HAP-1 (cell line): Measurements from ENCODE around the gene SLC10A3.

Source experiments
- DNase-seq, 2 experiments: peaks; one replicate each; pipeline ENCODE4 v3.0.0-alpha.2; 2016 to 2020; ENCODE audit warnings: low spot score in 2 of 2
- H3K27me3 ChIP-seq: fragments of 250-450 bp; sonication (Bioruptor Pico); 2 replicates; pipeline ENCODE4 v1.5.1; 2020; ENCODE audit warnings: low read depth, mild to moderate bottlenecking, moderate library complexity
- H3K36me3 ChIP-seq: fragments of 250-450 bp; sonication (Bioruptor Pico); replicated peaks from 2 replicates; pipeline ENCODE4 v1.5.1; 2020; ENCODE audit warnings: mild to moderate bottlenecking
- H3K4me1 ChIP-seq: fragments of 250-450 bp; sonication (Bioruptor Pico); 2 replicates; pipeline ENCODE4 v1.5.1; 2020; ENCODE audit warnings: mild to moderate bottlenecking
- H3K4me3 ChIP-seq: fragments of 250-450 bp; sonication (Bioruptor Pico); 2 replicates; pipeline ENCODE4 v1.5.1; 2020; ENCODE audit warnings: mild to moderate bottlenecking, moderate library complexity
- H3K9me3 ChIP-seq: fragments of 250-450 bp; sonication (Bioruptor Pico); 2 replicates; pipeline ENCODE4 v1.5.1; 2020; ENCODE audit warnings: mild to moderate bottlenecking, moderate library complexity
- in situ Hi-C: fragments of 300-500 bp; cut with MboI; formaldehyde crosslinking; loops from 3 replicates; pipeline ENCODE4 v1.14.3; 2020; ENCODE audit warnings: low sequenced_read_pairs, inconsistent platforms, mixed read lengths

The SLC10A3 gene

GRCh38 chrX:154471839-154472684 lies 18.4 kb downstream of the SLC10A3 start:
- no peak overlapping the region for H3K4me3 ChIP-seq
- no peaks in the 10 kb centered on the region for H3K9me3 ChIP-seq
- no peaks in the 10 kb centered on the region for H3K27me3 ChIP-seq
- no peaks in the 10 kb centered on the region for H3K4me1 ChIP-seq
- DNase-seq, result no peak
- H3K36me3 ChIP-seq, result peaks cover 57% of the 10 kb centered on the region
- in situ Hi-C loops, result no loop called here

DNA sequence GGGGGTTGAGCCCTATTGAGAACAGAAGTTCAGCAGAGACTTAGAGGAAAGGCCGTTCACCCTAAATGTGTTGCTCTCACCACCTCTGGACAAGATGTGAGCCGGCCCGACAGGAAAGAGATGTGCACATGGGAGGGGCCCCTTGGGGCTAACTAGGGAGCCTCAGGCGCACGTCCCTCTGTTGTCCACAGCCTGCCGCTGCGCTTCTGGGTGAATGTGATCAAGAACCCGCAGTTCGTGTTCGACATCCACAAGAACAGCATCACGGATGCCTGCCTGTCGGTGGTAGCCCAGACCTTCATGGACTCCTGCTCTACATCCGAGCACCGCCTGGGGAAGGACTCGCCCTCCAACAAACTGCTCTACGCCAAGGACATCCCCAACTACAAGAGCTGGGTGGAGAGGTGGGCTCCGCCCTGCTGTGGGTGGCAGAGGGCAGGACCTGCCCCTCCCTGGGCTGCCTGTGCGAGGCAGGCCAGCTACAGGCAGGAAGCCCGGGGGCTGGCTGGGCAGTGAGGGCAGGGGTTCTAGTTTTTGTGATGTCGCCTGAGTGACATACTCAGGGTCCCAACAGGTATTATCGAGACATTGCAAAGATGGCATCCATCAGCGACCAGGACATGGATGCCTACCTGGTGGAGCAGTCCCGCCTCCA lies 19.4 kb downstream of the SLC10A3 start:
- DNase-seq, result no peak
- Histone ChIP-seq H3K4me1 (no peaks in the 10 kb centered on the region), H3K27me3 (no peaks in the 10 kb centered on the region), H3K36me3 (peaks cover 65% of the 10 kb centered on the region), H3K4me3 (no peak overlapping the region), H3K9me3 (no peaks in the 10 kb centered on the region)
- in situ Hi-C loops, result no loop called here

DNA sequence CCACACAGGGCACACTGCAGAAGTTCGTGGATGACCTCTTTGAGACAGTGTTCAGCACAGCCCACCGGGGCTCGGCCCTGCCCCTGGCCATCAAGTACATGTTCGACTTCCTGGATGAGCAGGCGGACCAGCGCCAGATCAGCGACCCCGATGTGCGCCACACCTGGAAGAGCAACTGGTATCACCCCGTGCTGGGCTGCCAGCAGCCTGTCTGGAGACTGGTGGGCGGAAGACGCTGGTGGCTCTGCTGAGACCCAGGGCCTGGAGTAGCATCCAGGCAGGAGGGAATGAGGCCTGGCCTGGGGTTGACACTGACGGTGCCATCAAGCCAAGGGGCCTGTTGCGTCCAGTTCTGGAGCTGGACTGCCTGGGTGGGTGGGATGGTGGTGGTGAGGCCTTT lies 20.0 kb downstream of the SLC10A3 start:
- in situ Hi-C loops, result no loop called here
- H3K36me3 ChIP-seq, result peaks cover 71% of the 10 kb centered on the region
- H3K9me3 ChIP-seq, result no peaks in the 10 kb centered on the region
- H3K4me1 ChIP-seq, result no peaks in the 10 kb centered on the region
- no peak for DNase-seq
- H3K4me3 ChIP-seq, result no peak overlapping the region
- H3K27me3 ChIP-seq, result no peaks in the 10 kb centered on the region

DNA sequence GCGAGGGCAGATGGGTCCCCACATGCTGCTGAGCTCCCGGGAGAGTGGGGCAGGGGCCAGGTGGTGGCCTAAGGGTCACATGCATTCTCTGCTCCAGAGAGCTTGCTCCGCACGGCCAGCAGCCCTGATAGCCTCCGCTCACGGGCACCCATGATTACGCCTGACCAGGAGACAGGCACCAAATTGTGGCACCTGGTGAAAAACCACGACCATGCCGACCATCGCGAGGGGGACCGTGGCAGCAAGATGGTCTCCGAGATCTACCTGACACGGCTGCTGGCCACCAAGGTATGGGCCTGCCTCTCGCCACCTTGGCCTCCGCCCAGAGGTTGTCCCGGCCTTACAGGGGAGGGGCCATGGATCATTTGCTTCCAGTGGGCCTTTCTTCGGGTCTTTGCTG lies 20.5 kb downstream of the SLC10A3 start:
- H3K36me3 ChIP-seq, result peaks cover 77% of the 10 kb centered on the region
- no peak for DNase-seq
- in situ Hi-C loops, result no loop called here
- H3K27me3 ChIP-seq, result no peaks in the 10 kb centered on the region
- no peaks in the 10 kb centered on the region for H3K9me3 ChIP-seq
- no peak overlapping the region for H3K4me3 ChIP-seq
- no peaks in the 10 kb centered on the region for H3K4me1 ChIP-seq

- H3K36me3 ChIP-seq, result peaks cover 84% of the 10 kb centered on the region
- in situ Hi-C loops, result no loop called here
These were observed 21.3 kb downstream of the SLC10A3 start for GRCh38 chrX:154469114-154469513.

GRCh38 chrX:154468217-154468616 lies 22.2 kb downstream of the SLC10A3 start:
- no peaks in the 10 kb centered on the region for H3K4me1 ChIP-seq
- peaks cover 89% of the 10 kb centered on the region for H3K36me3 ChIP-seq
- H3K9me3 ChIP-seq, result no peaks in the 10 kb centered on the region
- H3K4me3 ChIP-seq, result no peak overlapping the region
- in situ Hi-C loops, result no loop called here
- no peak for DNase-seq
- no peaks in the 10 kb centered on the region for H3K27me3 ChIP-seq

More at GRCh38 chrX:154469114-154469513, 21.3 kb downstream of the SLC10A3 start:
- Histone ChIP-seq H3K9me3 (no peaks in the 10 kb centered on the region), H3K4me3 (no peak overlapping the region), H3K27me3 (no peaks in the 10 kb centered on the region), H3K4me1 (no peaks in the 10 kb centered on the region)
- DNase-seq, result no peak

GRCh38 chrX:154467556-154467955 lies 22.9 kb downstream of the SLC10A3 start:
- DNase-seq, result no peak
- in situ Hi-C loops, result no loop called here
- Histone ChIP-seq H3K4me3 (no peak overlapping the region), H3K27me3 (no peaks in the 10 kb centered on the region), H3K36me3 (peaks cover 90% of the 10 kb centered on the region), H3K9me3 (no peaks in the 10 kb centered on the region), H3K4me1 (no peaks in the 10 kb centered on the region)

DNA sequence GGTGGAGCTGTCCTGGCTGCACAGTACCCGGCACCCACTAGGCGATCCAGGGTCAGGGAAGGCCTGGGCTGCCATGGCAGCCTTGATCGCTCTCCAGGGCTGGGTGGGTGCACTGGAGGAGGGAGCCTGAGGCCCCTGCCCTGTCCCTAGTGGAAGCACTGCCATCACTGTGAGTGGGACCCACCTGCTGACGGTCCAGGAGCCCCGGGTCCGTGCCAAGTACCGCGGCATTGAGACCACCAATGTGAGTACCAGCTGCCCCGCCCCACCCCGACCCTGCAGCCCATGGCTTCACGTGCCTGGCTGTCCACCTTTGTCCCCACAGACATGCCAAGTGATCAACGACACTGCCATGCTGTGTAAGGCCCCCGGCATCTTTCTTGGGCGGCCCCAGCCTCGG lies 23.5 kb downstream of the SLC10A3 start:
- peaks cover 93% of the 10 kb centered on the region for H3K36me3 ChIP-seq
- no peaks in the 10 kb centered on the region for H3K4me1 ChIP-seq
- H3K27me3 ChIP-seq, result no peaks in the 10 kb centered on the region
- in situ Hi-C loops, result no loop called here
- H3K4me3 ChIP-seq, result no peak overlapping the region
- no peaks in the 10 kb centered on the region for H3K9me3 ChIP-seq
- no peak for DNase-seq

DNA sequence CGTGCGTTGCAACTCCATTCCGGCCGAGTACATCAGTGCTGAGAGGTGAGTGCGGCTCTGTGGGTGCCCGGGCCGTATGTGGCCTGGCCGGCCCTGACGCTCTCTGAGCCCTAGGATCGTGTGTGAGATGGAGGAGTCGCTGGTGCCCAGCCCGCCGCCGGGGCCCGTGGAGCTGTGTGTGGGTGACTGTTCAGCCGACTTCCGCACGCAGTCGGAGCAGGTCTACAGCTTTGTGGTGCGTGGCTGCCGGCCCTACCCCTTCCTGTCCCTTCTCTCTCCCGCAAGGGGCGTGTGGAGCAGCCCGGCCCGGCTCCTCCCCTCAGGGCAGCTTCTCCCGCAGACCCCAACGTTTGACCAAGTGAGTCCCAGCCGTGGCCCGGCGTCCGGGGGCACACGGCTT lies 24.4 kb downstream of the SLC10A3 start:
- Histone ChIP-seq H3K36me3 (peaks cover 93% of the 10 kb centered on the region), H3K4me1 (no peaks in the 10 kb centered on the region), H3K4me3 (no peak overlapping the region), H3K9me3 (no peaks in the 10 kb centered on the region), H3K27me3 (no peaks in the 10 kb centered on the region)
- DNase-seq, result no peak
- in situ Hi-C loops, result no loop called here

- no peaks in the 10 kb centered on the region for H3K27me3 ChIP-seq
- peaks cover 93% of the 10 kb centered on the region for H3K36me3 ChIP-seq
- in situ Hi-C loops, result no loop called here
- no peaks in the 10 kb centered on the region for H3K9me3 ChIP-seq
- no peaks in the 10 kb centered on the region for H3K4me1 ChIP-seq
- H3K4me3 ChIP-seq, result no peak overlapping the region
- DNase-seq, result no peak
These were observed 24.8 kb downstream of the SLC10A3 start for GRCh38 chrX:154465601-154466000.

GRCh38 chrX:154464806-154465365 lies 25.5 kb downstream of the SLC10A3 start:
- no peak for DNase-seq
- Histone ChIP-seq H3K4me1 (peaks cover under 1% of the 10 kb centered on the region; the same call in 1 of the 2 replicates), H3K36me3 (peaks cover 90% of the 10 kb centered on the region), H3K9me3 (no peaks in the 10 kb centered on the region), H3K4me3 (no peak overlapping the region), H3K27me3 (no peaks in the 10 kb centered on the region)
- in situ Hi-C loops, result no loop called here

- no peaks in the 10 kb centered on the region for H3K9me3 ChIP-seq
- no peak for DNase-seq
These were observed 26.7 kb downstream of the SLC10A3 start for GRCh38 chrX:154463611-154464220.

GRCh38 chrX:154462396-154462795 lies 28.0 kb downstream of the SLC10A3 start:
- in situ Hi-C loops, result no loop called here
- Histone ChIP-seq H3K4me1 (peaks cover 8% of the 10 kb centered on the region), H3K4me3 (no peak overlapping the region), H3K27me3 (no peaks in the 10 kb centered on the region), H3K36me3 (peaks cover 65% of the 10 kb centered on the region), H3K9me3 (no peaks in the 10 kb centered on the region)
- DNase-seq, result no peak

More at GRCh38 chrX:154463611-154464220, 26.7 kb downstream of the SLC10A3 start:
- Histone ChIP-seq H3K4me3 (no peak overlapping the region), H3K4me1 (peaks cover 6% of the 10 kb centered on the region), H3K27me3 (no peaks in the 10 kb centered on the region), H3K36me3 (peaks cover 79% of the 10 kb centered on the region)
- in situ Hi-C loops, result no loop called here

- Histone ChIP-seq H3K4me3 (no peak overlapping the region), H3K4me1 (peaks cover 10% of the 10 kb centered on the region), H3K36me3 (peaks cover 47% of the 10 kb centered on the region), H3K27me3 (no peaks in the 10 kb centered on the region), H3K9me3 (no peaks in the 10 kb centered on the region)
- DNase-seq, result no peak
- in situ Hi-C loops, result no loop called here
These were observed 30.1 kb downstream of the SLC10A3 start for GRCh38 chrX:154460326-154460725.
